Stimulated activated CD4-positive, alpha-beta T cell treated with anti-CD3 and anti-CD28 coated beads, TNF-alpha, amount 100 ng/mL, for 24 hours (primary cell): ENCODE results near the gene CACTIN.
A peak's percentile ranks its signal among the peaks of the same experiment; 100 is the strongest.
"Not testable (repeated sequence)": the region's sequence is repeated elsewhere in the genome, so short reads cannot be mapped to it uniquely, and the experiment has no call there.

Source experiments
- DNase-seq, 3 experiments: peaks; one replicate each; pipeline ENCODE4 v3.0.0-alpha.2; 2020; ENCODE audit warnings: low read depth in 3 of 3

Gene CACTIN

DNA sequence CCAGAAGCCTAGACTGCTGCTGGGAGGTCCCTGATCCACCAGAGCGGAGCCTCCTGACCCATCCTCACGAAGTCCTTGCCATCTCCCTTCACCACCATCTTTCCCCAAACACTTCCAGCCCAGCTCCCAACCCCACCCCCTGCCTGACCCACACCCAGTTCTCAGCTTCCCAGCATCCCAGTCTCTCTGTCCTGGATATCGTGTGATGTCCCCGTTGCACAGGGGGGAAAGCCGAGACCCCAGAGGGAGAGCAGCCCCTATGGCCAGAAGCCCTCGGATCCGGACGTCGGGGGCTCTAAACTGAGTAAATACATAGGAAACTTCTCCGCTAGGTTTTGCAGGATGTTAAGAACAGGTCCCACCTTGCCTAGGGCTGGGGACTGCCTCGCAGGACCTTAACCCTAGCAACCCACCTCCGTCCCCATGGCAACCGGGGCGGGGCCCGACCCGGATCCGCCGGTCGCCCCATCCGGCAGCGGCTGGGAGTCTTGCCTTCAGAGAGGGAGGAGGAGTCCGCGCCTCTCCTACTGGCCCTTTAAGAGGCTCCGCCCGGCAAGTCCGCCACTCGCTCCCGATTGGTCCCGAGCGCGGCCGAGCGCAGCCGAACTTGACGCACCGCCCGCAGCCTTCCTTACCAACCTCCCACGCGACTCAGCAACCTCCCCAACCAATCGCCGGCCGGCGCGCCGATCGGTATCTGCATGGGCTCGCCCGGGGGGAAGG lies 54.3 kb downstream of the CACTIN start:
- peak; percentile 98 to 99 (median 98) for DNase-seq

DNA sequence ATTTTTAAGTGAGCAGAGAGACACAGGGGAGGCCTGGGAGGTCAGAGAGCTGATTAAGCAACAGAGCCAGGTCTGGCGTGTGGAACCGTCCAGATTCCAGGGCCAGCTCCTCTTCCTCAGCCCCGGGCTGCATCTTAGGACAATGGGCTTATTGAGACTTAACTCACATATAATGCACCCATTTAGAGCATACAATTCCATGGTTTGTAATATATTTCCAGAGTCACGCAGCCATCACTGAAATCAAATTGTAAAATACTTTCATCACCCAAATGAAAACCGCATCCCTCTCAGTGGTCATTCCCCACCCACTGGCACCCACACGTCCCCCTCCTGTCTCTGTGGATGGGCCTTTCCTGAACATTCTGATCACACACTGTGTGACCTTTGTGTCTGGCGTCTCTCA lies 56.0 kb downstream of the CACTIN start:
- DNase-seq, result no peak

DNA sequence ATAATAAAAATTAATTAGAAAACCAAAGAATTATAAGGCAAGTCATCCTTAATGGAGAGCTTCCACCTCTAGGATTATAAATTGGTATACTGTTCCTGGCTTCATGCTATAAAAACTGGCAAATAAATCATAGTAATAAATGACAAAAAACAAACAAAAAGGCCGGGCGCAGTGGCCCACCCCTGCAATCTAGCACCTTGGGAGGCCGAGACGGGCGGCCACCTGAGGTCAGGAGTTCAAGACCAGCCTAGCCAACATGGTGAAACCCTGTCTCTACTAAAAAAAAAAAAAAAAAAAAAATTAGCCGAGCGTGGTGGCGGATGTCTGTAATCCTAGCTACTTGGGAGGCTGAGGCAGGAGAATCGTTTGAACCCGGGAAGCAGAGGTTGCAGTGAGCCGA lies 56.5 kb downstream of the CACTIN start:
- not testable (repeated sequence) for DNase-seq

DNA sequence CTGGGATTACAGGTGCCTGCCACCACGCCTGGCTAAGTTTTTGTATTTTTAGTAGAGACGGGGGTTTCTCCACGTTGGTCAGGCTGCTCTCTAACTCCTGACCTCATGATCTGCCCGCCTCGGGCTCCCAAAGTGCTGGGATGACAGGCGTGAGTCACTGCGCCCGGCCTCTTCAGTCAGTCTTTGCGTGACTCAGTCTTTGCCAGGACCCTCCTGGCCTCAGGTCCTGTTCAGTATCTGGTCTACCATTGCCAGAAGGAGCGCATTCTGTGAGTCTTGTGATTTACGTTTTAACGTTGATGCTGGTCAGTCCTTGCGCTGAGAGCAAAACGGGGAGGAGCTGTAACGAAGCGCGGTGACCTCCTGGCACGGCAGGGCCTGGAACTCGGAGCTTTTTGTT lies 61.5 kb downstream of the CACTIN start:
- no peak for DNase-seq

DNA sequence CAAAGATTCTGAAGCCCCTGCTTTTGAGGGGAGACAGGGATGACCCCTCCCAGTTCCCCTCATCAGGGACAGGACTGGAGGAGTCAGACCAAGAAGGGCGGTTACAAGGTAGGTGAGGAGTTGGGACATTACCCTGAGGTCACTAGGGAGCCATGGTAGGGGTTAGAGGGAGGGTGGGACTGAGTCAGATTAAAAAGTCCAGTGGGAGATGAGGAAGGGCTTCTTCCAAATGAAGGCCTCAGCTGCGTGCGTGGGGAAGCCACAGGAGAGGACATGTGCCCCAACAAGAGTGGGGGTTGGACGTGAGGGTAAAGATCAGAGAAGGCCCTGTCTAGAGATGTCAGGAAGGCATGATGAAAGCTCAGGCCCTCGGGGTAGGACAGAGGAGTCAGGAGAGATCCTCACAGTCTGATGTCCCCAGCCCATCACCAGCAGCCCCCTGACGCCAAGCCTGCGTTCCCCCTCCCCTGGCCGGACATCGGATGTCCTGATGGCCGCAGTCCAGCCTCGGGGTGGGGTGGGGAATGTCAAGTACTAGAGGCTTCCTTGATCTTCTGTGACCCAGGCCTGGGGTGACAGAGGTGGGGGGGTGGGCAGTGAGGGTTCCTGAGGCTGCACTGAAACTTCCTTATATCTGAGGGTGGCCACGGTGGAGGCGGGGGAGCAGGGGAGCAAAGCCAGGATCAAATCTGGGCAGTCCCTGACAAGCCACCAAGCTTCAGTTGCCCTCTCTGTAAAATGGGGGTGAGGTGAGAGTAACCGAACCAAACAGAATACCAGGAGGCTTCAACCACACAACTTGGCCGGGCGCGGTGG lies 62.7 kb downstream of the CACTIN start:
- no peak for DNase-seq
